SK-N-SH (cell line): ENCODE data around the gene TBXAS1.

Source experiments
- CTCF ChIP-seq: fragments of 200-600 bp; sonication (generic); IDR thresholded peaks from 2 replicates; pipeline ENCODE4 v1.6.1; 2017; ENCODE audit warnings: antibody characterized with exemption, mild to moderate bottlenecking, moderate library complexity
- GABPA ChIP-seq: IDR thresholded peaks from 2 replicates; pipeline ENCODE4 v1.4.0; 2012; ENCODE audit warnings: low read depth, mild to moderate bottlenecking
- NFIC ChIP-seq: IDR thresholded peaks from 2 replicates; pipeline ENCODE4 v1.4.0; 2012; ENCODE audit warnings: borderline replicate concordance
- RXRA ChIP-seq: IDR thresholded peaks from 2 replicates; pipeline ENCODE4 v1.4.0; 2012; ENCODE audit warnings: low read depth, mild to moderate bottlenecking, borderline replicate concordance

- TF ChIP-seq GABPA (no peak), CTCF (no peak), NFIC (no peak), RXRA (no peak)
Observed at GRCh38 chr7:140021603-140022002, 192.5 kb downstream of the TBXAS1 start.
